Epithelial cell of esophagus (primary cell): ENCODE measurements around the gene CNOT3.

Source experiments
- DNase-seq: peaks from one replicate; pipeline ENCODE4 v3.0.0; 2010; ENCODE audit warnings: low read depth
- H3K4me3 ChIP-seq: 2 replicates; pipeline ENCODE4 v1.5.1; 2011; ENCODE audit warnings: mild to moderate bottlenecking, low read length, control low read depth
- CTCF ChIP-seq: IDR thresholded peaks from 2 replicates; pipeline ENCODE4 v1.5.1; 2011; ENCODE audit warnings: low read depth, mild to moderate bottlenecking, low read length, control low read depth, inconsistent platforms; ENCODE audit not compliant: insufficient read depth; ENCODE audit errors: missing control alignments

The CNOT3 gene

GRCh38 chr19:54199401-54199800, 61.8 kb downstream of the CNOT3 start:
- DNase-seq = no peak
- no peak overlapping the region for H3K4me3 ChIP-seq
- TF ChIP-seq CTCF = no peak

- no peak for TF ChIP-seq CTCF
- no peak for DNase-seq
- H3K4me3 ChIP-seq = peak overlapping the region; percentile 91
Observed at GRCh38 chr19:54201172-54201701, 63.7 kb downstream of the CNOT3 start.

- DNase-seq = peak; percentile 29
- peak overlapping the region; percentile 91 for H3K4me3 ChIP-seq
- no peak for TF ChIP-seq CTCF
Observed at GRCh38 chr19:54201980-54202379, 64.4 kb downstream of the CNOT3 start.

- DNase-seq = no peak
- TF ChIP-seq CTCF = no peak
- H3K4me3 ChIP-seq = peak overlapping the region; percentile 91
Observed at GRCh38 chr19:54203151-54203611, 65.6 kb downstream of the CNOT3 start.

GRCh38 chr19:54204767-54205468, 67.4 kb downstream of the CNOT3 start:
- H3K4me3 ChIP-seq = no peak overlapping the region
- TF ChIP-seq CTCF = no peak
- DNase-seq = no peak
